H1 (cell line): ENCODE results near the gene FBN2. TPM values are rescaled to one million over a fixed set of nuclear protein-coding genes. Genes with fewer than 3 reads are reported as not detected.

Experiments
- CTCF ChIA-PET: fragments of 300-600 bp; sonication (Branson Sonifier 250); formaldehyde crosslinking; loops from one replicate; lab custom pipeline; 2021; ENCODE audit not compliant: partially characterized antibody; lab: Charles Lee
- POLR2A ChIA-PET: fragments of 300-600 bp; sonication (Branson Sonifier 250); formaldehyde crosslinking; loops from one replicate; lab custom pipeline; 2021; ENCODE audit warnings: inconsistent platforms; ENCODE audit not compliant: partially characterized antibody; lab: Charles Lee
- DNase-seq, 2 experiments: peaks; one replicate each; pipeline versions ENCODE4 v3.0.0 to v3.0.0-alpha.2; 2010 to 2022; ENCODE audit warnings: low spot score in 2 of 2, low read depth in 1 of 2, mixed read lengths in 1 of 2
- FAIRE-seq: peaks from 2 replicates; lab custom pipeline; 2011; peaks lifted over from hg19 to GRCh38; lab: Jason Lieb, UNC
- H2AFZ ChIP-seq: 2 replicates; pipeline ENCODE4 v1.8.1; 2012; ENCODE audit warnings: low read length, inconsistent platforms
- H2AK5ac ChIP-seq: 2 replicates; pipeline ENCODE4 v1.6.1; 2013; ENCODE audit warnings: low read depth, low read length
- H2BK120ac ChIP-seq: replicated peaks from 2 replicates; pipeline ENCODE3; 2013; ENCODE audit warnings: low read depth, low read length, inconsistent platforms
- H2BK12ac ChIP-seq: 2 replicates; pipeline ENCODE4 v1.6.1; 2013; ENCODE audit warnings: low read depth, low read length
- H2BK15ac ChIP-seq: 2 replicates; pipeline ENCODE4 v1.6.1; 2013; ENCODE audit warnings: low read length
- H2BK20ac ChIP-seq: 2 replicates; pipeline ENCODE4 v1.6.1; 2013; ENCODE audit warnings: low read length
- H2BK5ac ChIP-seq: 2 replicates; pipeline ENCODE4 v1.6.1; 2013; ENCODE audit warnings: low read depth, low read length
- H3K14ac ChIP-seq: 2 replicates; pipeline ENCODE4 v1.6.1; 2013; ENCODE audit warnings: inconsistent platforms; ENCODE audit not compliant: insufficient read length
- H3K18ac ChIP-seq: 2 replicates; pipeline ENCODE4 v1.6.1; 2013; ENCODE audit warnings: low read length; ENCODE audit errors: extremely low read depth
- H3K23ac ChIP-seq: 2 replicates; pipeline ENCODE4 v1.6.1; 2013; ENCODE audit warnings: inconsistent platforms; ENCODE audit not compliant: insufficient read length
- H3K23me2 ChIP-seq: 2 replicates; pipeline ENCODE4 v1.6.1; 2013; ENCODE audit warnings: low read depth, low read length
- H3K27ac ChIP-seq: 2 replicates; pipeline ENCODE4 v1.6.1; 2011; ENCODE audit warnings: low read depth, low read length, inconsistent platforms
- H3K27me3 ChIP-seq, 4 experiments: replicated peaks in 1 of 4; 1 replicate in 1 of 4; 2 replicates in 3 of 4; pipeline versions ENCODE4 v1.6.1 to v1.8.1; 2011 to 2013; ENCODE audit warnings: low read length in 3 of 4, mild to moderate bottlenecking in 3 of 4, inconsistent platforms in 2 of 4, mixed read lengths in 2 of 4, moderate library complexity in 1 of 4; ENCODE audit not compliant: control insufficient read depth in 3 of 4, insufficient read depth in 3 of 4; ENCODE audit errors: extremely low read depth in 1 of 4
- H3K36me3 ChIP-seq, 4 experiments: 2 replicates each; pipeline versions ENCODE4 v1.6.1 to v1.8.1; 2011 to 2013; ENCODE audit warnings: mild to moderate bottlenecking in 4 of 4, low read length in 3 of 4, moderate library complexity in 2 of 4, control low read depth in 1 of 4, inconsistent platforms in 1 of 4; ENCODE audit not compliant: insufficient read depth in 4 of 4, control insufficient read depth in 2 of 4
- H3K4ac ChIP-seq: replicated peaks from 2 replicates; pipeline ENCODE3; 2013; ENCODE audit warnings: low read length, low read depth, mixed read lengths, inconsistent platforms; ENCODE audit not compliant: insufficient read length
- H3K4me1 ChIP-seq, 4 experiments: replicated peaks in 1 of 4; 1 replicate in 1 of 4; 2 replicates in 3 of 4; pipeline versions ENCODE4 v1.6.1 to v1.8.1; 2011 to 2013; ENCODE audit warnings: low read length in 3 of 4, inconsistent platforms in 2 of 4, mixed read lengths in 1 of 4; ENCODE audit not compliant: insufficient read depth in 4 of 4, control insufficient read depth in 3 of 4
- H3K4me2 ChIP-seq, 2 experiments: 2 replicates each; pipeline versions ENCODE4 v1.6.1 to v1.8.1; 2011 to 2013; ENCODE audit warnings: low read depth in 2 of 2, low read length in 2 of 2, control low read depth in 1 of 2, inconsistent platforms in 1 of 2, mild to moderate bottlenecking in 1 of 2; ENCODE audit not compliant: insufficient read depth in 1 of 2
- H3K4me3 ChIP-seq, 4 experiments: fragments of 200-600, 300-600 bp in 1 of 4; sonication (generic), shearing (Covaris generic), sonication (Bioruptor Twin) in 1 of 4; 2 replicates each; pipeline versions ENCODE4 v1.5.1 to v1.8.1; 2011 to 2016; ENCODE audit warnings: low read length in 4 of 4, low read depth in 3 of 4, control low read depth in 2 of 4, inconsistent platforms in 2 of 4, mild to moderate bottlenecking in 2 of 4, mixed read lengths in 1 of 4, moderate library complexity in 1 of 4; ENCODE audit not compliant: insufficient read depth in 2 of 4; ENCODE audit errors: extremely low read depth in 1 of 4
- H3K56ac ChIP-seq: replicated peaks from 2 replicates; pipeline ENCODE3; 2013; ENCODE audit warnings: low read depth, mild to moderate bottlenecking, mixed read lengths, low read length, inconsistent platforms; ENCODE audit not compliant: insufficient read length
- H3K79me1 ChIP-seq: 2 replicates; pipeline ENCODE4 v1.6.1; 2013; ENCODE audit warnings: low read depth, low read length, control low read depth
- H3K79me2 ChIP-seq, 2 experiments: 2 replicates each; pipeline versions ENCODE4 v1.6.1 to v1.8.1; 2012 to 2013; ENCODE audit warnings: low read length in 2 of 2, mild to moderate bottlenecking in 2 of 2, inconsistent platforms in 1 of 2; ENCODE audit not compliant: insufficient read depth in 2 of 2, control insufficient read depth in 1 of 2
- H3K9ac ChIP-seq, 4 experiments: replicated peaks in 1 of 4; 1 replicate in 1 of 4; 2 replicates in 3 of 4; pipeline versions ENCODE4 v1.6.1 to v1.8.1; 2011 to 2013; ENCODE audit warnings: low read depth in 3 of 4, low read length in 3 of 4, control low read depth in 2 of 4, mild to moderate bottlenecking in 2 of 4, moderate library complexity in 2 of 4, inconsistent platforms in 1 of 4; ENCODE audit errors: extremely low read depth in 1 of 4
- H3K9me3 ChIP-seq, 2 experiments: 2 replicates each; pipeline versions ENCODE4 v1.6.1 to v1.8.1; 2012 to 2013; ENCODE audit warnings: mild to moderate bottlenecking in 2 of 2, moderate library complexity in 2 of 2, control low read depth in 1 of 2, inconsistent platforms in 1 of 2, low read depth in 1 of 2, low read length in 1 of 2, mixed read lengths in 1 of 2; ENCODE audit not compliant: insufficient read depth in 2 of 2
- H4K20me1 ChIP-seq, 2 experiments: replicated peaks in 1 of 2; 2 replicates each; pipeline versions ENCODE3 to v1.8.1; 2011 to 2013; ENCODE audit warnings: inconsistent platforms in 2 of 2, low read length in 2 of 2, mild to moderate bottlenecking in 1 of 2; ENCODE audit not compliant: insufficient read depth in 2 of 2, control insufficient read depth in 1 of 2
- H4K5ac ChIP-seq: 2 replicates; pipeline ENCODE4 v1.6.1; 2013; ENCODE audit warnings: low read length, low read depth, mixed read lengths, inconsistent platforms; ENCODE audit not compliant: insufficient read length
- H4K8ac ChIP-seq: 2 replicates; pipeline ENCODE4 v1.8.0; 2013; ENCODE audit warnings: mild to moderate bottlenecking, moderate library complexity, low read length, inconsistent platforms; ENCODE audit not compliant: insufficient read depth; ENCODE audit errors: extremely low read depth
- H4K91ac ChIP-seq: replicated peaks from 2 replicates; pipeline ENCODE3; 2013; ENCODE audit warnings: low read length, mixed read lengths, inconsistent platforms; ENCODE audit not compliant: insufficient read length
- CTBP2 ChIP-seq: IDR thresholded peaks from 2 replicates; pipeline ENCODE4 v1.7.0; 2011; ENCODE audit warnings: borderline replicate concordance, mild to moderate bottlenecking, moderate library complexity, mixed read lengths, low read length; ENCODE audit not compliant: insufficient read depth, insufficient read length
- GABPA ChIP-seq: IDR thresholded peaks from 2 replicates; pipeline ENCODE4 v1.6.1; 2011; ENCODE audit warnings: mild to moderate bottlenecking, low read length, moderate library complexity, borderline replicate concordance; ENCODE audit not compliant: insufficient read depth
- JUN ChIP-seq: IDR thresholded peaks from 2 replicates; pipeline ENCODE4 v1.6.1; 2011; ENCODE audit warnings: low read depth, mild to moderate bottlenecking, improper control_type of control experiment, low read length
- JUND ChIP-seq: IDR thresholded peaks from 2 replicates; pipeline ENCODE4 v1.6.1; 2011; ENCODE audit warnings: mild to moderate bottlenecking, improper control_type of control experiment, low read length
- MAX ChIP-seq: IDR thresholded peaks from 2 replicates; pipeline ENCODE4 v1.6.1; 2012; ENCODE audit warnings: inconsistent platforms
- WGBS, 2 experiments: shearing (Covaris generic) in 1 of 2; methylation state at CpG; one replicate each; pipeline versions ENCODE4 v1.1.6 to v1.1.7; 2013 to 2015; ENCODE audit warnings: low lambda C conversion rate in 2 of 2, mixed read lengths in 2 of 2, inconsistent platforms in 1 of 2, low coverage in 1 of 2, missing lambda C conversion rate in 1 of 2; ENCODE audit not compliant: insufficient replicate concordance in 2 of 2, insufficient coverage in 1 of 2, insufficient read length in 1 of 2; ENCODE audit errors: extremely low coverage in 1 of 2, missing lambda C conversion rate in 1 of 2; 5-methylcytosine and 5-hydroxymethylcytosine counted together
- polyA plus RNA-seq, 7 experiments: library from polyadenylated mRNA; depleted of rRNA in 3 of 7; stranded (reverse) in 5 of 7; unstranded in 2 of 7; fragments of >200 nt in 5 of 7; fragments of 200-250 nt in 2 of 7; gene quantifications; 1 replicate in 5 of 7; 2 replicates in 1 of 7; 4 replicates in 1 of 7; pipeline versions ENCODE4 v1.2.1 to v1.2.3, GENCODE V29; 2011 to 2013; ENCODE audit warnings: missing spikeins in 2 of 7, mixed read lengths in 2 of 7
- total RNA-seq: library from RNA; stranded (reverse); fragmentation: NEBNext Ultra II Directional; extraction: Animal tissue kit (Norgen Biotek cat#: 25700); gene quantifications from 2 replicates; pipeline ENCODE4 v1.2.1, GENCODE V29; 2021

FBN2 gene
- total and polyA plus RNA-seq, 2 of the 8 experiments (the other 6 are each of a cell fraction or from before 2014, with no cell fraction given) = 14.1 to 16.3 TPM

- Histone ChIP-seq H2BK120ac (no peak overlapping the region), H3K9me3 (0 out of 4 replicates have a peak, but pooled peaks cover 0 to 5% of the 10 kb centered on the region in 2 experiments)
- TF ChIP-seq JUN (no peak), CTBP2 (no peak), GABPA (no peak), JUND (no peak), MAX (0 out of 2 replicates have a peak, but pooled peaks have one; percentile 15)
Observed at GRCh38 chr5:128304791-128305190, 233.3 kb downstream of the FBN2 start.

More at GRCh38 chr5:128304791-128305190, 233.3 kb downstream of the FBN2 start:
- peaks cover 0 to 4% (median 0%) of the 10 kb centered on the region in 4 experiments; a peak in 2 of 7 replicates for H3K4me1 ChIP-seq
- H3K23ac ChIP-seq = no peak overlapping the region
- DNase-seq (no peak), FAIRE-seq (no peak)
- H2AFZ ChIP-seq = no peak overlapping the region
- no peak overlapping the region for H3K56ac ChIP-seq
- no peak overlapping the region for H4K8ac ChIP-seq
- no peak overlapping the region for H4K5ac ChIP-seq
- H3K9ac ChIP-seq = no peak overlapping the region
- H3K79me2 ChIP-seq = no peaks in the 10 kb centered on the region
- H4K91ac ChIP-seq = no peak overlapping the region
- no peak overlapping the region for H3K18ac ChIP-seq
- no peak overlapping the region for H2AK5ac ChIP-seq
- H2BK5ac ChIP-seq = no peak overlapping the region
- H3K36me3 ChIP-seq = peaks cover 3 to 14% (median 8%) of the 10 kb centered on the region in 4 experiments; a peak in 6 of 8 replicates
- CTCF ChIA-PET = no interaction called here
- no peak overlapping the region for H3K4me3 ChIP-seq
- no peak overlapping the region for H2BK15ac ChIP-seq
- no peaks in the 10 kb centered on the region for H3K27me3 ChIP-seq
- peak overlapping the region; percentile 62; the same call in 1 of the 2 replicates for H2BK20ac ChIP-seq
- no peak overlapping the region for H3K27ac ChIP-seq
- no peak overlapping the region for H3K14ac ChIP-seq
- no peak overlapping the region for H3K4me2 ChIP-seq
- POLR2A ChIA-PET = no interaction called here
- H4K20me1 ChIP-seq = no peaks in the 10 kb centered on the region
- H2BK12ac ChIP-seq = no peak overlapping the region
- no peak overlapping the region for H3K4ac ChIP-seq
- no peaks in the 10 kb centered on the region for H3K79me1 ChIP-seq
- H3K23me2 ChIP-seq = no peaks in the 10 kb centered on the region
- WGBS, 2 experiments = 92% methylated on average over 2 of the region's 2 CpGs; no CpG with 5 or more reads in 1 of the 2 experiments
